ENCODE results near the gene STXBP6. TPM values are rescaled to one million over a fixed set of nuclear protein-coding genes. Genes with fewer than 3 reads are reported as not detected.
"Not testable (repeated sequence)": the region's sequence is repeated elsewhere in the genome, so short reads cannot be mapped to it uniquely, and the experiment has no call there.

Gene STXBP6
- total RNA-seq, 1 donor from 2014 or later: 0.06 TPM

DNA sequence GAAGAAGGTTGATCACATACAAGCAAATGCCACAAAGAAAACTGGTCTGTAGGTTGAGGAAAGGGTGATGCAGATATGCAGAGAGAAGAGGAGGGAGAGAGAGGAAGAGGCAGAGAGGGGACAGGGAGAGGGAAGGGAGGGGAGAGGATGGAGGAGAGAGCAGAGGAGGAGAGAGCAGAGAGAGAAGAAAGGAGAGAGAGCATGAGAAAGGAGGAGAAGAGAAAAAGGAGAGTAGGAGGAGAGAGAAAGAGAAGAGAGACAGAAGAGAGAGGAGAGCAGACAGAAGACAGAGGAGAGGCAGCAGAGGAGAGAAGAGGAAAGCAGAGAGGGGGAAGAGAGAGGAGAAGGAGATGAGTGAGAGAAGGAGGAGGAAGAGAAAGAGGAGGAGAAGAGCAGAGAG lies 59.2 kb downstream of the STXBP6 start:
- DNase-seq (ENCODE audit: extremely low read depth, low read depth, low spot score): no peak

DNA sequence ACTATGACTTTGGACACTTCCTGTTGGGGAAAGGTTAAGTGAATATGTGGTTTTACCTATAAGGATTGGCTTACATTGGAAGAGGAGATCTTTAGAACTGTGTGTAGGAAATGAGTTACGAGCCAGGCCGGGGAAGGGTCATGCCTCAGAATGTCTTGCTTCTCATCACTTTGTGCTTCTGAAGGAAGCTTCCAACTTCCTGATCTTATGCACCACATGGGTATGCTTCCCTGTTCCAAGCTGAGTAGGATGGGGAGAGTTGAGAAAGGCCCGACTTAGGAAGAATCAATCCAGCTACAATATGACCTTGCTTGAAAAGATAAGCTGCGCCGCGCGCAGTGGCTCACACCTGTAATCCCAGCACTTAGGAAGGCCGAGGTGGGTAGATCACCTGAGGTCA lies 59.9 kb downstream of the STXBP6 start:
- DNase-seq (ENCODE audit: extremely low read depth, low read depth, low spot score): no peak

- DNase-seq (ENCODE audit: extremely low read depth, low read depth, low spot score): no peak
These were observed 61.2 kb downstream of the STXBP6 start for GRCh38 chr14:24988760-24989159.

- no peak for DNase-seq (ENCODE audit: extremely low read depth, low read depth, low spot score)
These were observed 63.6 kb downstream of the STXBP6 start for GRCh38 chr14:24986206-24986893.

GRCh38 chr14:24984846-24985589 lies 64.9 kb downstream of the STXBP6 start:
- no peak for DNase-seq (ENCODE audit: extremely low read depth, low read depth, low spot score)

- no peak for DNase-seq (ENCODE audit: extremely low read depth, low read depth, low spot score)
These were observed 67.3 kb downstream of the STXBP6 start for GRCh38 chr14:24982472-24983155.

- no peak for DNase-seq (ENCODE audit: extremely low read depth, low read depth, low spot score)
These were observed 70.2 kb downstream of the STXBP6 start for GRCh38 chr14:24979725-24980239.

DNA sequence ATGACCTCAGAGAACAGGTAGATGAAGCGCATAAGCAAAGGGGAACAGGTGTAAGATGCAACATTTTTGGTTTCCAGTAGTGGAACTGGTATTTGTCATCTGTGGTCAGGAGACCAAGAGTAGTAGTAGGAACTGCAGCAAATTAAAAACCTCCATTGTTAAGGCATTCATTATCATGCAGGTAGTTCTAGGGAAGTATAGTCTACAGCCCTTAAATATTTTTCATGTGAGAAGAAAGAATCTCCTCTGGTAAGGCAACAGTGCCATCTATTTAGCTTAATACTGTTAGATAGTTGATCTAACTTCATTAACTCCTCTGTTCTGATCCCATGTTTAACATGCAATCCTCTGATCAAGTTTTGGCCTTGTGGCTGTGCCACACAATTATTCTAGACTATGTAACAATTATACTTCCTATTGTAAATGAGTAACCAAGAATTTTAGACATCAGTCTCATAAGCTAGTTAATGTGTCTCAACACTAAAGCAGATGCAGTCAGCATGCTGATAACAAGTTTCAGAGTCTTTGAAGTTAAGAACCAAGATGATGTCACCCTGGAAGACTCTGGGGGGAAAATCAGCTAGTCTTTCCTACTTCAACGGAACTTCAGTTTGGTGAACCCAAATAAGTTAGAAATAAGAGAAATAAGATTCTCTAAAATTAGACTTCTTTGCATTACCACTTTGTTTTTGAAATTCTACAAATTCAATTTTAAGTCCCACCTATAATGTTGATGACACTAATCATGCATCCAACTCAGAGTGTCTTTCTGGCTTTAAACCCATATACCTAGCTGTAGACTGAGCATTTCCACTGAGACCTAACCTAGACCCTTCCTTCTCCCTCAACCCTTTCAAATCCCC lies 70.9 kb downstream of the STXBP6 start:
- no peak for DNase-seq (ENCODE audit: extremely low read depth, low read depth, low spot score)

DNA sequence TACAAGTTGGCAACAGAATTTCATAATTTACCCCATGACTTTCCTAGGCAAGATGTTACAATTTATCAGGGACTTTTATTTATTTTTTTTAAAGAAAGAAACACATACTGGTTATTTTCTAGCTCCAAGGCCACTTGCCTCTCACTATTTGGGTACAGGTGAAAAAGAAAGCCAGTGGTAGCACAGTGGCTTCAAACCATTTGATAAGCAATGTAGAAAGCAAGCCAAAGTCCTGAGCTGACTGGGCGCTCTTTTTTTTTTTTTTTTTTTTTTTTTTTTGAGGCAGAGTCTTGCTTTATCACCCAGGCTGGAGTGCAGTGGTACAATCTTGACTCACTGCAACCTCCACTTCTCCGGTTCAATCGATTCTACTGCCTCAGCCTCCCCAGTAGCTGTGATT lies 73.3 kb downstream of the STXBP6 start:
- DNase-seq (ENCODE audit: extremely low read depth, low read depth, low spot score): no peak

GRCh38 chr14:24975393-24975792 lies 74.6 kb downstream of the STXBP6 start:
- DNase-seq (ENCODE audit: extremely low read depth, low read depth, low spot score): no peak

GRCh38 chr14:24974591-24975374 lies 75.2 kb downstream of the STXBP6 start:
- DNase-seq (ENCODE audit: extremely low read depth, low read depth, low spot score): no peak

DNA sequence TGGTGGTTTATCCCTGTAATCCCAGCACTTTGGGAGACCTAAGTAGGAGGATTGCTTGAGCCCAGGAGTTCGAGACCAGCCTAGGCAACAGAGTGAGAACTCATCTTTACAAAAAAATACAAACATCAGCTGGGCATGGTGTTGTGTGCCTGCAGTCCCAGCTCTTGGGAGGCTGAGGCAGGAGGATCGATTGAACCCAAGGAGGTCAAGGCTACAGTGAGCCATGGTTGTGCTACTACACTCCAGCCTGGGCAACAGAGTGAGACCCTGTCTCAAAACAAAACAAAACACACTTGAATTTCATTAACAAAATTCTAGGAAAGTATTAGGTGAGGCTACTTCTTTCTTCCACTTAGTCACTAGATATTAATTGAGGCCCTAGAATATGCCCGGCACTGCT lies 77.1 kb downstream of the STXBP6 start:
- DNase-seq (ENCODE audit: extremely low read depth, low read depth, low spot score): no peak

- DNase-seq (ENCODE audit: extremely low read depth, low read depth, low spot score): no peak
These were observed 78.7 kb downstream of the STXBP6 start for GRCh38 chr14:24971255-24971654.

DNA sequence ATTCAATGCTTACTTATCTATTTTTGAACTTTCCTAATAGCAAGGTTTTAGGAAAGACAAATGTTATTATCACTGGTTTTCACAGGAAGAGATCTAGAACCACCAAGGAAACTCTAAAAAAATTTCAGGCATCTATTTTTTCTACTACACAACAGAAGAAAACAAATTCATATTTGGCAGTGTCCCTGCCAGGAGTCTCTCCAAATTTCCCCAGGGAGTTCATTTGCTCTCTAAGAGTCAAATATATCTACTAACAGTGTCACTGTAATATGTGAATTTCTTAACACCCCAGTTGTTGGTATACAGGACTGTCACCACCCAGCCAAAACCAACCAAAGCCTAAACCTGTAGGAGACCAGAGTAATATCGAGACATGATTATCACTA lies 83.4 kb downstream of the STXBP6 start:
- DNase-seq (ENCODE audit: extremely low read depth, low read depth, low spot score): no peak

- no peak for DNase-seq (ENCODE audit: extremely low read depth, low read depth, low spot score)
These were observed 83.9 kb downstream of the STXBP6 start for GRCh38 chr14:24965934-24966578.

DNA sequence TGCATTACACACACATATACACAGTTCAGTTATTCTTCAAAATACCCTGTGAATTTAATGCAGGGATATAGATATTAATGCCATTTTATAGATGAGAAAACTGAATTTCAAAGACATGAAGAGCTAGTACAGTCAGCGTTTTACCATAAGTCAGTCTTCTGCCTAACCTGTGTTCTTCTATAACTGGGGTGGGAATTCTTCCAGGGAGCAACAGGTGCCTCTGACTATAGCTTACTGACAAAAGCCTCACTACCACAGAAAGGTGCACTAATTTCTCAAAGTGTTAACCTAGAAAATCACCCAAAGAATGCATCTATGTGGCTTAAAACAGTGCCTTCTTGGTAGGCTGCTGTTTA lies 84.4 kb downstream of the STXBP6 start:
- no peak for DNase-seq (ENCODE audit: extremely low read depth, low read depth, low spot score)

- no peak for DNase-seq (ENCODE audit: extremely low read depth, low read depth, low spot score)
These were observed 85.4 kb downstream of the STXBP6 start for GRCh38 chr14:24964591-24964990.

DNA sequence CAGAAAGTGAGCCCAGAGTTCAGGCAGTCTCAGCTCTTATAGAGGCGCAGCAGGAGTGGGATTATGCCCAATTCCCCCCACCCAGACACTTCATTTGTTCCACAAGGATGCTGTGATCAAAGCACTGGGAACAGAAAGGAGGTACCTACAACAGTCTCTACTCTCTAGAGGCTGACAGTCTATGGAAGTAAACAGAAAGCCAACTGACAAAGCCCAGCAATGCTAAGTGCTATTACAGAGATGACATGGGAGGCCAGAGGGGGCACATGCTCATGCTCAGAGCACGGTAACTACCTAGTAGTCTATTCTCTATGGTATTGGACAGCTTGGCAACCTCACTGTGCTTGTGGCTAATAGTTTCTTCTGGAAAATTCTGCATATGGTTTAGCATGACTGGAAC lies 85.9 kb downstream of the STXBP6 start:
- no peak for DNase-seq (ENCODE audit: extremely low read depth, low read depth, low spot score)

- not testable (repeated sequence) for DNase-seq (ENCODE audit: extremely low read depth, low read depth, low spot score)
These were observed 87.8 kb downstream of the STXBP6 start for GRCh38 chr14:24962118-24962517.

DNA sequence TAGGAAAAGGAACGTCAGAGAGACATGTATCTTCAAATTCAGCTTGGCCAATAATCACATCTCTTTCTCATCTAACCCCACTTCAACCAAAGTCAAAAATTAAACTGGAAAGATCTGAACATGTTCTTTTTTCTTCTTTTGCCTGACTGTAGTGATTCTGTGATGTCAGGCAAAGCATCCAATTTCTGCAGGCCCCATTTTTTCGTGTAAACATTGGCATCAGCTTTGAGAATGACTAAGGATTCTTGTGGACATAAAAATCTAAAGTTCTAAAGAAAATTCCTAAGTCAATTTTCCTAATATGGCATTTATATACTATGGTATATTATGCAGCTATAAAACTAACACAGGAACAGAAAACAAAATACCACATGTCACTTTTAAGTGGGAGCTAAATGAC lies 89.1 kb downstream of the STXBP6 start:
- no peak for DNase-seq (ENCODE audit: extremely low read depth, low read depth, low spot score)
